ENCODE results near the gene PIP4K2C. TPM values are rescaled to one million over a fixed set of nuclear protein-coding genes. Genes with fewer than 3 reads are reported as not detected.

PIP4K2C gene
- total and polyA plus RNA-seq, 10 of the 15 experiments (the other 5 are each of a cell fraction or from before 2014, with no cell fraction given): 4.8 to 25.1 (median 14.9) TPM

GRCh38 chr12:57605811-57606311, 14.9 kb downstream of the PIP4K2C start (continued):
- TF ChIP-seq NFXL1 (IDR thresholded peaks at IDR 0.05; ENCODE audit: borderline replicate concordance): no peak
- no peak for TF ChIP-seq FOXM1 (IDR thresholded peaks at IDR 0.05; ENCODE audit: low read depth, low read length)
- no peak for TF ChIP-seq MYB (IDR thresholded peaks at IDR 0.05; ENCODE audit: borderline replicate concordance, low read depth, low read length)
- no peak for TF ChIP-seq CREM (IDR thresholded peaks at IDR 0.05; ENCODE audit: low read depth)
- no peak for TF ChIP-seq BCL3 (IDR thresholded peaks at IDR 0.05; ENCODE audit: borderline replicate concordance, insufficient read depth, low read depth, low read length, poor library complexity, severe bottlenecking)
- TF ChIP-seq, protein P1, sequence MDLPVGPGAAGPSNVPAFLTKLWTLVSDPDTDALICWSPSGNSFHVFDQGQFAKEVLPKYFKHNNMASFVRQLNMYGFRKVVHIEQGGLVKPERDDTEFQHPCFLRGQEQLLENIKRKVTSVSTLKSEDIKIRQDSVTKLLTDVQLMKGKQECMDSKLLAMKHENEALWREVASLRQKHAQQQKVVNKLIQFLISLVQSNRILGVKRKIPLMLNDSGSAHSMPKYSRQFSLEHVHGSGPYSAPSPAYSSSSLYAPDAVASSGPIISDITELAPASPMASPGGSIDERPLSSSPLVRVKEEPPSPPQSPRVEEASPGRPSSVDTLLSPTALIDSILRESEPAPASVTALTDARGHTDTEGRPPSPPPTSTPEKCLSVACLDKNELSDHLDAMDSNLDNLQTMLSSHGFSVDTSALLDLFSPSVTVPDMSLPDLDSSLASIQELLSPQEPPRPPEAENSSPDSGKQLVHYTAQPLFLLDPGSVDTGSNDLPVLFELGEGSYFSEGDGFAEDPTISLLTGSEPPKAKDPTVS (IDR thresholded peaks at IDR 0.05; ENCODE audit: low read depth, low read length): no peak

DNA sequence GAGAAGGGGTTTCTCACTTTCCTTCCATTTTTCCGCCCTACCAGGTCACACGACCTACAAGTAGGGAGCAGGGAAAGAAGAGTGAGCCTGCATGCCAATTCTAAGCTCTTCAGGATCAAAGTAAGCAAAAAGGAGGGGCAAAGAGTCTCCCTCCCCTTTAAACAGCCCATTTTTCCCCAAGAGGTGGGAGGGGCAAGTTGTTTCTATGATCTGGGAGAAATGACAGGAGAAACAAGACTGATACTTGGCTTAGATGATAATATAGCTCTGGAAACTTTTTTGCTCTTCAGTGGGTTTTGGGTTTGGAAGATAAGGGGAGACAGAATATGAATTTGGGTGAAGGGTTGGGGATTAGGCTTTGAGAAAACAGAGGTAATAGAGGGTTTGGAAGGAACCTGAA, 15.4 kb downstream of the PIP4K2C start:
- 56% methylated on average over 2 of the region's 2 CpGs for WGBS (ENCODE audit: insufficient coverage, insufficient replicate concordance, low lambda C conversion rate, missing lambda C conversion rate)
- ATAC-seq (no peak), DNase-seq (ENCODE audit: low read depth, low spot score) (no peak), FAIRE-seq (no peak)
- in situ Hi-C loops (cut with MboI) (no loop called here), intact Hi-C loops (cut with micrococcal nuclease; ENCODE audit: unreplicated experiment) (no loop called here)
- peaks cover 0 to 3% of the 10 kb centered on the region in 2 experiments; a peak in 2 of 4 replicates for H3K36me3 ChIP-seq (ENCODE audit: control insufficient read depth in 2 of 2, insufficient read depth in 2 of 2, low read length in 1 of 2)
- H3K9me3 ChIP-seq (replicated peaks; ENCODE audit: control insufficient read depth, insufficient read depth, low read length): no peaks in the 10 kb centered on the region
- no peak overlapping the region for H3K9ac ChIP-seq (ENCODE audit: control insufficient read depth, insufficient read depth, low read length)
- no peaks in the 10 kb centered on the region for H4K20me1 ChIP-seq (ENCODE audit: control insufficient read depth, insufficient read depth)
- peaks cover 4% of the 10 kb centered on the region; the same call in 1 of the 2 replicates for H3K4me1 ChIP-seq (ENCODE audit: control insufficient read depth, insufficient read depth, low read length)
- RAD21 ChIA-PET (ENCODE audit: unreplicated experiment): interaction anchor here (1.6 kb wide), 1 partner anchor 8 kb away, joined by 3 read pairs; no protein-coding TSS in a partner anchor
- POLR2A ChIA-PET: interaction anchor here (1.1 to 1.5 kb wide), 2 partner anchors 13 to 15 kb away, joined by 3 to 4 read pairs; partner anchors contain the start of gene PIP4K2C
- no peak overlapping the region for H3K4me2 ChIP-seq (ENCODE audit: control insufficient read depth, insufficient read depth)
- BruUV-seq (replicated peaks): no TSS peak
- SMC1A ChIA-PET (ENCODE audit: uncharacterized antibody, unreplicated experiment): interaction anchor here (0.8 to 1.2 kb wide), 4 partner anchors 8 to 247 kb away, joined by 3 to 5 read pairs (median 4); no protein-coding TSS in a partner anchor
- no peak overlapping the region for H3K27ac ChIP-seq (ENCODE audit: control insufficient read depth, insufficient read depth)
- CTCF ChIA-PET: interaction anchor here (1.1 to 2.0 kb wide), 5 partner anchors 13 to 138 kb away, joined by 3 to 8 read pairs (median 3); partner anchors contain the start of gene TSPAN31
- TF ChIP-seq, protein P2, sequence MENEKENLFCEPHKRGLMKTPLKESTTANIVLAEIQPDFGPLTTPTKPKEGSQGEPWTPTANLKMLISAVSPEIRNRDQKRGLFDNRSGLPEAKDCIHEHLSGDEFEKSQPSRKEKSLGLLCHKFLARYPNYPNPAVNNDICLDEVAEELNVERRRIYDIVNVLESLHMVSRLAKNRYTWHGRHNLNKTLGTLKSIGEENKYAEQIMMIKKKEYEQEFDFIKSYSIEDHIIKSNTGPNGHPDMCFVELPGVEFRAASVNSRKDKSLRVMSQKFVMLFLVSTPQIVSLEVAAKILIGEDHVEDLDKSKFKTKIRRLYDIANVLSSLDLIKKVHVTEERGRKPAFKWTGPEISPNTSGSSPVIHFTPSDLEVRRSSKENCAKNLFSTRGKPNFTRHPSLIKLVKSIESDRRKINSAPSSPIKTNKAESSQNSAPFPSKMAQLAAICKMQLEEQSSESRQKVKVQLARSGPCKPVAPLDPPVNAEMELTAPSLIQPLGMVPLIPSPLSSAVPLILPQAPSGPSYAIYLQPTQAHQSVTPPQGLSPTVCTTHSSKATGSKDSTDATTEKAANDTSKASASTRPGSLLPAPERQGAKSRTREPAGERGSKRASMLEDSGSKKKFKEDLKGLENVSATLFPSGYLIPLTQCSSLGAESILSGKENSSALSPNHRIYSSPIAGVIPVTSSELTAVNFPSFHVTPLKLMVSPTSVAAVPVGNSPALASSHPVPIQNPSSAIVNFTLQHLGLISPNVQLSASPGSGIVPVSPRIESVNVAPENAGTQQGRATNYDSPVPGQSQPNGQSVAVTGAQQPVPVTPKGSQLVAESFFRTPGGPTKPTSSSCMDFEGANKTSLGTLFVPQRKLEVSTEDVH (IDR thresholded peaks at IDR 0.05; ENCODE audit: low read depth, partially characterized antibody): no peak
- TF ChIP-seq JUNB (IDR thresholded peaks at IDR 0.05) (no peak), RBBP5 (conservative IDR thresholded peaks at IDR 0.05) (no peak), CBX5 (IDR thresholded peaks at IDR 0.05; ENCODE audit: low read depth) (no peak)
- H3K79me2 ChIP-seq (ENCODE audit: control insufficient read depth, insufficient read depth, low read length): no peaks in the 10 kb centered on the region
- H2AFZ ChIP-seq (ENCODE audit: control insufficient read depth, low read depth, low read length): no peak overlapping the region
- no peaks in the 10 kb centered on the region for H3K27me3 ChIP-seq (replicated peaks in 1 of 2; ENCODE audit: control insufficient read depth in 2 of 2, insufficient read depth in 2 of 2, low read length in 1 of 2)
- H3K4me3 ChIP-seq: no peak overlapping the region
